ENCODE measurements around the gene ADPRHL1.
"Not testable (repeated sequence)": the region's sequence is repeated elsewhere in the genome, so short reads cannot be mapped to it uniquely, and the experiment has no call there.

ADPRHL1 gene

GRCh38 chr13:113477724-113478123 lies 24.4 kb upstream of the ADPRHL1 start:
- no peak for DNase-seq

GRCh38 chr13:113476811-113477210 lies 23.5 kb upstream of the ADPRHL1 start:
- DNase-seq = no peak

GRCh38 chr13:113475911-113476310 lies 22.6 kb upstream of the ADPRHL1 start:
- no peak for DNase-seq

GRCh38 chr13:113475280-113475679 lies 22.0 kb upstream of the ADPRHL1 start:
- DNase-seq = no peak

GRCh38 chr13:113474179-113474578 lies 20.9 kb upstream of the ADPRHL1 start:
- DNase-seq = no peak

GRCh38 chr13:113472355-113473025 lies 19.2 kb upstream of the ADPRHL1 start:
- DNase-seq = no peak

GRCh38 chr13:113471844-113472243 lies 18.6 kb upstream of the ADPRHL1 start:
- no peak for DNase-seq

- DNase-seq = not testable (repeated sequence)
Observed at GRCh38 chr13:113470635-113471163, 17.4 kb upstream of the ADPRHL1 start.

- no peak for DNase-seq
Observed at GRCh38 chr13:113470073-113470472, 16.8 kb upstream of the ADPRHL1 start.

GRCh38 chr13:113469582-113469981 lies 16.3 kb upstream of the ADPRHL1 start:
- DNase-seq = no peak

GRCh38 chr13:113468472-113469201 lies 15.3 kb upstream of the ADPRHL1 start:
- DNase-seq = no peak

GRCh38 chr13:113468029-113468428 lies 14.7 kb upstream of the ADPRHL1 start:
- no peak for DNase-seq

- DNase-seq = no peak
Observed at GRCh38 chr13:113466383-113466782, 13.1 kb upstream of the ADPRHL1 start.

- no peak for DNase-seq
Observed at GRCh38 chr13:113465300-113465699, 12.0 kb upstream of the ADPRHL1 start.

- DNase-seq = no peak
Observed at GRCh38 chr13:113464476-113464875, 11.2 kb upstream of the ADPRHL1 start.

- no peak for DNase-seq
Observed at GRCh38 chr13:113461022-113461751, 7.9 kb upstream of the ADPRHL1 start.

- DNase-seq = no peak
Observed at GRCh38 chr13:113460599-113460998, 7.3 kb upstream of the ADPRHL1 start.

GRCh38 chr13:113460064-113460555 lies 6.8 kb upstream of the ADPRHL1 start:
- DNase-seq = no peak

GRCh38 chr13:113458253-113459065 lies 5.2 kb upstream of the ADPRHL1 start:
- no peak for DNase-seq

- no peak for DNase-seq
Observed at GRCh38 chr13:113457510-113457909, 4.2 kb upstream of the ADPRHL1 start.

GRCh38 chr13:113456116-113456702 lies 2.9 kb upstream of the ADPRHL1 start:
- DNase-seq = no peak

- DNase-seq = no peak
Observed at GRCh38 chr13:113455384-113455783, 2.1 kb upstream of the ADPRHL1 start.
